ENCODE data around the gene SOX13.

- TF ChIP-seq SUZ12 (IDR thresholded peaks at IDR 0.05; ENCODE audit: extremely low read depth, insufficient read depth, insufficient read length): no peak
- TF ChIP-seq ZNF274 (IDR thresholded peaks at IDR 0.05; ENCODE audit: low read depth, low read length): no peak
Measured at GRCh38 chr1:204088596-204088995, 15.7 kb downstream of the SOX13 start.
